SJCRH30 (cell line): ENCODE results near the gene ZNF620. TPM values are rescaled to one million over a fixed set of nuclear protein-coding genes. Genes with fewer than 3 reads are reported as not detected.
"Not testable (repeated sequence)": the region's sequence is repeated elsewhere in the genome, so short reads cannot be mapped to it uniquely, and the experiment has no call there.

Experiments used
- DNase-seq, 2 experiments: peaks; one replicate each; pipeline ENCODE4 v3.0.0-alpha.2; 2015 to 2020
- H3K27ac ChIP-seq: fragments of 250-450 bp; sonication (Bioruptor Pico); 2 replicates; pipeline ENCODE4 v1.5.1; 2020; ENCODE audit warnings: mild to moderate bottlenecking, moderate library complexity
- H3K27me3 ChIP-seq: fragments of 250-450 bp; sonication (Bioruptor Pico); 2 replicates; pipeline ENCODE4 v1.5.1; 2020; ENCODE audit warnings: mild to moderate bottlenecking, moderate library complexity
- H3K36me3 ChIP-seq: fragments of 250-450 bp; sonication (Bioruptor Pico); 2 replicates; pipeline ENCODE4 v1.5.1; 2020; ENCODE audit warnings: mild to moderate bottlenecking, moderate library complexity
- H3K4me1 ChIP-seq: fragments of 250-450 bp; sonication (Bioruptor Pico); 2 replicates; pipeline ENCODE4 v1.5.1; 2020; ENCODE audit warnings: mild to moderate bottlenecking, moderate library complexity
- H3K4me3 ChIP-seq: fragments of 250-450 bp; sonication (Bioruptor Pico); 2 replicates; pipeline ENCODE4 v1.5.1; 2020; ENCODE audit warnings: mild to moderate bottlenecking, moderate library complexity
- H3K9me3 ChIP-seq: fragments of 250-450 bp; sonication (Bioruptor Pico); replicated peaks from 2 replicates; pipeline ENCODE4 v1.5.1; 2020; ENCODE audit warnings: mild to moderate bottlenecking, moderate library complexity
- total RNA-seq: library from RNA; depleted of rRNA; stranded (reverse); fragments of >200 nt; shearing (Covaris generic); gene quantifications from 2 replicates; pipeline ENCODE4 v1.2.3, GENCODE V29; 2014; rRNA removed

ZNF620 gene
- total RNA-seq, 1 experiment from 2014 or later = 6.1 TPM

DNA sequence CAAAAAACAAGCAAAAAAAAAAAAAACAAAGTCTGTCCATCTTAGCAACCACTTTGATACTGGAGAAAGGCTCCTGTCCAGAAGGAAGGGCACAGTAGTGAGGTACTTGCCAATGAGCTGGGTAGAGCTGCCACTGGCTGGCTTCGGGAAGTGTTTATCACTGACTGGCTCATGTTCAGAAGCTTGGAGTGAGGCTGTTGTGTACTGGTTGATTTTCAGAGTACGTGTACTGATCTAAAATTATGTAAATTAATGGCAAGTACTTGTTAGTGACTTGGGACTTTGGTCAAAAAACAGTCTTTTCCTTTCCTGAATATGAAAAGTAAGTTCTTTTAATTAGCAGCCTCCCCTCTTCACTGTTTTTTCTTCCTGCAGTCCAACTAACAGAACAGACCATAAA lies 17.9 kb downstream of the ZNF620 start:
- Histone ChIP-seq H3K9me3 (no peaks in the 10 kb centered on the region), H3K4me3 (no peak overlapping the region), H3K4me1 (no peaks in the 10 kb centered on the region; the same call in 1 of the 2 replicates), H3K27ac (no peak overlapping the region), H3K36me3 (peaks cover 6% of the 10 kb centered on the region; the same call in 1 of the 2 replicates), H3K27me3 (no peaks in the 10 kb centered on the region)
- no peak for DNase-seq

- Histone ChIP-seq H3K4me1 (no peaks in the 10 kb centered on the region; the same call in 1 of the 2 replicates), H3K27me3 (no peaks in the 10 kb centered on the region), H3K27ac (peak overlapping the region; percentile 81), H3K9me3 (no peaks in the 10 kb centered on the region), H3K4me3 (peak overlapping the region; percentile 91), H3K36me3 (peaks cover 7% of the 10 kb centered on the region; the same call in 1 of the 2 replicates)
- DNase-seq = no peak
These were observed 18.4 kb downstream of the ZNF620 start for GRCh38 chr3:40524222-40524567.

DNA sequence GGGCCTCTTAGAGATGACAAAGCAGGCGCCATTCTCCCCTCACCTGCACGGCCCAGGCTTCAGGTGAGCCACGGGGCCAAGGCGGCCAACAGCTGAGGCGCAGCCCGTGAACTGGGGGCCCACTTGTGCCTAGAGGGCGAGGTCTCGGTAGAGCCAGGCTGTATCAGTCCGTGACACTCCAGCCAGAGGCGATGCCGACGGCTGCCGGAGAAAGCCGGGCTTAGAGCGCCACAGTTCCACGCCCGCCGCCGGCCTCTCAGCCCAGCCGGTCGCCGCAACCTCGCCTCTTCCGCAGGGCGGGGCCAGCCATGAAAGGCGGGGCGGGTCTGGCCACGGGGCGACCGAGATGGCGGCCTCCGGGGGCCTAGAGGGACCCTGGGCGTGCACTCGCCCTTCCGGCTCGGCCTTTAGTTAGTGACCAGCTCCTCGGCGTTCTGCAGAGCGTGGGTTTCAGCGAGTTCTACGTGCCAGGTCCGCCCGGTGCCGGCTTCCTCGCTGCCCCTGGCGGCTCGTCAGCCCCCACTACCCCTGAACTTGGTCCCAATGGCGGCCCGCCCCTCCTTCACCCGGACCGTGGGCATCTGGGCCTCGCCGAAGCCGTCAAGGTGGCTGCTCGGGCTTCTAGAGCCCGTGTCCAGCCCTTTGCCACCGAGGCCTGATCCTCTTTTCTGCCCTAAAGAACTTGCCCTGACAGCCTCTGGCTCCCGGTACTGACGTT lies 18.9 kb downstream of the ZNF620 start, which contains the start of gene ZNF621:
TSS of gene ZNF621 (plus strand) at position 393 of the 718 bp plus-strand sequence. CDS start 881 bp downstream, outside the sequence.
- Histone ChIP-seq H3K9me3 (no peaks in the 10 kb centered on the region), H3K27ac (peak within 1 kb of the TSS; percentile 81), H3K4me3 (peak within 1 kb of the TSS; percentile 91), H3K4me1 (no peaks in the 10 kb centered on the region; the same call in 1 of the 2 replicates), H3K27me3 (no peaks in the 10 kb centered on the region), H3K36me3 (peaks cover 7% of the 10 kb centered on the region; the same call in 1 of the 2 replicates)
- peak; percentile 82 to 84 for DNase-seq

GRCh38 chr3:40528426-40528825 lies 22.6 kb downstream of the ZNF620 start:
- H3K27me3 ChIP-seq = no peaks in the 10 kb centered on the region
- no peak for DNase-seq
- peaks cover 39% of the 10 kb centered on the region for H3K36me3 ChIP-seq
- H3K4me1 ChIP-seq = no peaks in the 10 kb centered on the region; the same call in 1 of the 2 replicates
- H3K27ac ChIP-seq = no peak overlapping the region
- H3K9me3 ChIP-seq = no peaks in the 10 kb centered on the region
- H3K4me3 ChIP-seq = no peak overlapping the region

- no peak for DNase-seq
These were observed 26.4 kb downstream of the ZNF620 start for GRCh38 chr3:40532252-40532651.

GRCh38 chr3:40534283-40534682 lies 28.4 kb downstream of the ZNF620 start:
- Histone ChIP-seq H3K27ac (no peak overlapping the region), H3K9me3 (no peaks in the 10 kb centered on the region), H3K4me1 (no peaks in the 10 kb centered on the region), H3K36me3 (peaks cover 46% of the 10 kb centered on the region), H3K4me3 (no peak overlapping the region), H3K27me3 (no peaks in the 10 kb centered on the region)
- no peak for DNase-seq

More at GRCh38 chr3:40532252-40532651, 26.4 kb downstream of the ZNF620 start:
- Histone ChIP-seq H3K27ac (no peak overlapping the region), H3K36me3 (peaks cover 53% of the 10 kb centered on the region), H3K9me3 (no peaks in the 10 kb centered on the region), H3K4me1 (no peaks in the 10 kb centered on the region), H3K4me3 (no peak overlapping the region), H3K27me3 (no peaks in the 10 kb centered on the region)

DNA sequence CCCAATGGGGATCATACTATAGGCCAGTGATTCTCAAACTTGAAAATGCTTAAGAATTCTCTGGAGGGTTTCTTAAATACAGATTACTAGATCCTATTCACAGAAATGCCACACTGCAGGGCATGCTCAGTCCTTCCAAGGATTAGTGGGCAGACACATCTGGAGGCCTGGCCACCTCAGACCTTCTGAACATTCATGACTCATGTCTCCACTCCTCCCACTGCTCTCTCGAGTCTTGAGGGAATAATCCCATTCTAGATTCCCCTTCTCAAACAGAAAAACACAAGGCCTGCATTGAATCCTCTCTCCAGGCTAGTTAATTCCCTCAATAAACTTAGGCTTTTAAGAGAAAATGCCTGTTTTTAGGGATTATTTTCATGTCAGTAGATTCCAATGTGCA lies 41.0 kb downstream of the ZNF620 start:
- Histone ChIP-seq H3K36me3 (no peaks in the 10 kb centered on the region), H3K27me3 (no peaks in the 10 kb centered on the region), H3K4me3 (no peak overlapping the region), H3K9me3 (no peaks in the 10 kb centered on the region), H3K4me1 (no peaks in the 10 kb centered on the region), H3K27ac (no peak overlapping the region)
- DNase-seq = peak in 1 of 2 experiments; percentile 21

DNA sequence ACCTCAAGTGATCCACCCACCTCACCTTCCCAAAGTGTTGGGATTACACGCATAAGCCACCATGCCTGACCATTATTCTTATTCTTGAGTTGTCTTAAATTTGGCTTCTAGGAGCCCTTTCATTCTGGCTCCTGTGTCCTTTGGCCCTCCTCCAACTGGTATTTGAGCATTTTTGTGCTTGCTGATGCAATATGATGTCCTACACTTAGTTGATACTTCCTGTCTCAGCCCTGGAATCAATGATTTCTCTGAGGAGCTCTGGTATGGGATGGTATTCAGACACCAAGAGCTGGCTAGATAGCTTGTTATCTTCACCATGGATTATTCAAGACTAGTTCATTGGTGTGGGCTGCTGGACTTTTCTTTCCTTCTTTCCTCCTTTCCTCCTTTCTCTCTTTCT lies 44.3 kb downstream of the ZNF620 start:
- H3K27me3 ChIP-seq = no peaks in the 10 kb centered on the region
- H3K4me1 ChIP-seq = no peaks in the 10 kb centered on the region
- no peaks in the 10 kb centered on the region for H3K9me3 ChIP-seq
- H3K36me3 ChIP-seq = no peaks in the 10 kb centered on the region
- H3K27ac ChIP-seq = no peak overlapping the region
- no peak for DNase-seq
- no peak overlapping the region for H3K4me3 ChIP-seq

- Histone ChIP-seq H3K36me3 (no peaks in the 10 kb centered on the region), H3K9me3 (no peaks in the 10 kb centered on the region), H3K4me1 (no peaks in the 10 kb centered on the region), H3K27ac (no peak overlapping the region), H3K4me3 (no peak overlapping the region), H3K27me3 (no peaks in the 10 kb centered on the region)
- DNase-seq = no peak
These were observed 51.8 kb downstream of the ZNF620 start for GRCh38 chr3:40557575-40558161.

DNA sequence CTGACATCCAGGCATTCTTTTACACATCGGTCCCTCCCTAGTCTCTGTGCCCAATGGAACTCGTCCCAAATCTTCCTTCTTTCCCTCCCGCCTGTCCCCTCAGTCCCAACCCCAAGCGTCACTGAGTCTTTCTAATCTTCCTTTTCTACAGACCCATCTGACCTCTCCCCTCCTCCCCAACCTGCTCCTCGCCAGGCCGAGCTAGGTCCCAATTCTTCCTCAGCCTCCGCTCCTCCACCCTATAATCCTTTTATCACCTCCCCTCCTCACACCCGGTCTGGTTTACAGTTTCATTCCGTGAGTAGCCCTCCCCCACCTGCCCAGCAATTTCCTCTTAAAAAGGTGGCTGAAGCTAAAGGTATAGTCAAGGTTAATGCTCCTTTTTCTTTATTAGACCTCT lies 56.6 kb downstream of the ZNF620 start:
- not testable (repeated sequence) for DNase-seq

GRCh38 chr3:40565629-40566028 lies 59.8 kb downstream of the ZNF620 start:
- H3K9me3 ChIP-seq, DNase-seq, H3K36me3 ChIP-seq, H3K4me1 ChIP-seq, H3K27ac ChIP-seq, H3K4me3 ChIP-seq, H3K27me3 ChIP-seq: not testable (repeated sequence)

More for the DNA sequence above, 56.6 kb downstream of the ZNF620 start:
- not testable (repeated sequence) for H3K36me3 ChIP-seq, H3K4me1 ChIP-seq, H3K27me3 ChIP-seq, H3K4me3 ChIP-seq, H3K9me3 ChIP-seq, H3K27ac ChIP-seq

GRCh38 chr3:40566694-40567093 lies 60.9 kb downstream of the ZNF620 start:
- no peak overlapping the region for H3K27ac ChIP-seq
- no peaks in the 10 kb centered on the region for H3K36me3 ChIP-seq
- no peaks in the 10 kb centered on the region for H3K4me1 ChIP-seq
- H3K27me3 ChIP-seq = no peaks in the 10 kb centered on the region
- no peak overlapping the region for H3K4me3 ChIP-seq
- no peaks in the 10 kb centered on the region for H3K9me3 ChIP-seq
- no peak for DNase-seq

Other genes with a start within 250 kb of the ZNF620 start
- gene EIF1B, start 196.3 kb upstream of the ZNF620 start, total RNA-seq = 21.7 and 22.3 TPM in 2 replicates
- not detected in 2 replicates for gene ENTPD3, start 118.9 kb upstream of the ZNF620 start, total RNA-seq
- gene RPL14, start 48.7 kb upstream of the ZNF620 start, total RNA-seq = 838 and 968 TPM in 2 replicates
- gene ZNF619, start 28.9 kb upstream of the ZNF620 start, total RNA-seq = 2.1 and 3.4 TPM in 2 replicates
- gene ZNF621, start 18.9 kb downstream of the ZNF620 start, total RNA-seq = 6.9 and 8.6 TPM in 2 replicates